Body of pancreas (tissue), 4 donors: ENCODE results near the gene TBL2. TPM values are rescaled to one million over a fixed set of nuclear protein-coding genes. Genes with fewer than 3 reads are reported as not detected.
A peak's percentile ranks its signal among the peaks of the same experiment; 100 is the strongest.

Source experiments
- ATAC-seq: fragments of 150-250 bp; one replicate; pipeline ENCODE4 v1.9.1; 2016
- DNase-seq, 4 donors: peaks; one replicate each; pipeline ENCODE4 v3.0.0-alpha.2; 2019
- H3K27ac ChIP-seq, 4 donors: fragments of 200-600 bp; sonication (generic); 1 replicate in 3 of 4; 2 replicates in 1 of 4; pipeline versions ENCODE4 v1.5.1 to v1.6.1; 2016 to 2019; ENCODE audit warnings: mild to moderate bottlenecking in 1 of 4, mixed read lengths in 1 of 4, moderate library complexity in 1 of 4
- H3K27me3 ChIP-seq, 2 donors: fragments of 200-600 bp; sonication (generic); one replicate each; pipeline ENCODE4 v1.6.0; 2016; ENCODE audit warnings: mild to moderate bottlenecking in 1 of 2
- H3K36me3 ChIP-seq, 2 donors: fragments of 200-600 bp; sonication (generic); replicated peaks in 1 of 2; 2 replicates each; pipeline ENCODE4 v1.5.1; 2016; ENCODE audit warnings: low read depth in 2 of 2; ENCODE audit not compliant: insufficient read depth in 1 of 2
- H3K4me1 ChIP-seq: fragments of 200-600 bp; sonication (generic); one replicate; pipeline ENCODE4 v1.6.0; 2016
- H3K4me3 ChIP-seq, 2 donors: fragments of 200-600 bp; sonication (generic); 1 replicate in 1 of 2; 2 replicates in 1 of 2; pipeline ENCODE4 v1.5.1; 2016 to 2019
- H3K9me3 ChIP-seq, 3 donors: fragments of 200-600 bp; sonication (generic); 1 replicate in 2 of 3; 2 replicates in 1 of 3; pipeline ENCODE4 v1.5.1; 2016
- CTCF ChIP-seq, 7 experiments: fragments of 450-650 bp in 4 of 7; fragments of 200-600 bp in 3 of 7; sonication (generic) in 3 of 7; IDR thresholded peaks; one replicate each; pipeline ENCODE4 v1.5.1; 2016 to 2019; ENCODE audit warnings: antibody characterized with exemption in 7 of 7
- POLR2A ChIP-seq, 3 donors: fragments of 450-650 bp; IDR thresholded peaks; one replicate each; pipeline ENCODE4 v1.6.1; 2016; ENCODE audit warnings: antibody characterized with exemption in 3 of 3, mild to moderate bottlenecking in 2 of 3
- WGBS, 2 donors: methylation state at CpG; one replicate each; pipeline ENCODE4 v1.1.5; 2017; 5-methylcytosine and 5-hydroxymethylcytosine counted together
- intact Hi-C: fragments of 100-400 bp; cut with DNase I; formaldehyde crosslinking; loops from one replicate; pipeline ENCODE4 v1.15.1; 2023
- total RNA-seq, 2 donors: library from RNA; depleted of rRNA; stranded (reverse); fragments of >200 nt; gene quantifications; one replicate each; pipeline ENCODE4 v1.1.0, GENCODE V29; 2016

TBL2 gene
- total RNA-seq, 2 donors from 2014 or later, result 25.9 to 30.7 TPM

- Histone ChIP-seq H3K27ac (peak within 1 kb of the TSS; percentile 89 to 98 (median 93)), H3K4me1 (peaks cover 38% of the 10 kb centered on the region), H3K36me3 (no peaks in the 10 kb centered on the region), H3K9me3 (no peaks in the 10 kb centered on the region), H3K27me3 (no peaks in the 10 kb centered on the region), H3K4me3 (peak within 1 kb of the TSS; percentile 81 to 91)
- intact Hi-C loops, result no loop called here
- TF ChIP-seq CTCF (IDR thresholded peaks at IDR 0.05) (peak in 4 of 7 experiments; percentile 25 to 57 (median 42)), POLR2A (IDR thresholded peaks at IDR 0.05) (peak; percentile 57 to 75 (median 73))
- 0% methylated on average over 19 to 53 of the region's 71 CpGs for WGBS, 2 donors
- ATAC-seq, result peak; percentile 98
- peak; percentile 98 for DNase-seq
These were observed 56.1 kb downstream of the TBL2 start, which contains the start of gene BAZ1B for GRCh38 chr7:73522105-73522872. BAZ1B (minus strand) TSS chr7:73522293; CDS start chr7:73521933, 360 bp downstream.

DNA sequence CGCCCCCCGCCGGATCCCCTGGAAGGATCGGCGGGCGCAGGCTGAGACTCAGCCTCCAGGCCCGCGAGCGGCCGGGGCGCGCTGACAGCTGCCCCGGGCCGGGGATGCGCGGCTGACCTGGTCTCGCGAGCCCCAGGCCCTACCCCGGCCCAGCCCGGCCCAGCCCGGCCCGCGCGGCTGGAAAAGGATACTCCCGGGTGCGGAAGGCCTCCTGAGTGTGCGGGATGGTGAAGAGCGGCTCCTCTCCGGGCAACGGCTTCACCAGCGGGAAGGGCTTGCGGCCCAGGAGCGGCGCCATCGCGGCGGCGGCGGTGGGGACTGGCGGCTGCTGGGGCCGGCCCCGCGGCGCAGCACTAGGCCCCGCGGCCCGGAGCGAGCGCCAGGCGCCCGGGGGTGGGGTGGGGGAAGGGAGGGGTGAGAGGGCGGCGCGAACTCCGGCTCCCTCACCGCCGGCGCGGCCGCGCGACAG is 56.7 kb downstream of the TBL2 start:
- H3K4me1 ChIP-seq, result peaks cover 38% of the 10 kb centered on the region
- 1% methylated on average over 43 of the region's 62 CpGs; no CpG with 5 or more reads in 1 of the 2 donors for WGBS, 2 donors
- peak; percentile 64 for ATAC-seq

GRCh38 chr7:73520673-73521635 is 57.4 kb downstream of the TBL2 start:
- H3K4me3 ChIP-seq, result peak overlapping the region; percentile 81 to 91
- no peak for TF ChIP-seq POLR2A (IDR thresholded peaks at IDR 0.05)
- TF ChIP-seq CTCF (IDR thresholded peaks at IDR 0.05), result no peak
- H3K27me3 ChIP-seq, result no peaks in the 10 kb centered on the region
- WGBS, 2 donors, result 0 to 1% methylated on average over 33 to 36 of the region's 36 CpGs
- intact Hi-C loops, result no loop called here
- DNase-seq (peak in 1 of 4 donors; percentile 15), ATAC-seq (no peak)
- H3K36me3 ChIP-seq, result no peaks in the 10 kb centered on the region
- H3K27ac ChIP-seq, result peak overlapping the region; percentile 89 to 98 (median 93)
- H3K4me1 ChIP-seq, result peaks cover 38% of the 10 kb centered on the region
- H3K9me3 ChIP-seq, result no peaks in the 10 kb centered on the region

More for the DNA sequence above, 56.7 kb downstream of the TBL2 start:
- TF ChIP-seq CTCF (IDR thresholded peaks at IDR 0.05) (no peak), POLR2A (IDR thresholded peaks at IDR 0.05) (no peak)
- peak overlapping the region; percentile 81 to 91 for H3K4me3 ChIP-seq
- H3K36me3 ChIP-seq, result no peaks in the 10 kb centered on the region
- no peaks in the 10 kb centered on the region for H3K27me3 ChIP-seq
- peak overlapping the region; percentile 89 to 98 (median 93) for H3K27ac ChIP-seq
- intact Hi-C loops, result no loop called here
- DNase-seq, result peak in 1 of 4 donors; percentile 49
- no peaks in the 10 kb centered on the region for H3K9me3 ChIP-seq

DNA sequence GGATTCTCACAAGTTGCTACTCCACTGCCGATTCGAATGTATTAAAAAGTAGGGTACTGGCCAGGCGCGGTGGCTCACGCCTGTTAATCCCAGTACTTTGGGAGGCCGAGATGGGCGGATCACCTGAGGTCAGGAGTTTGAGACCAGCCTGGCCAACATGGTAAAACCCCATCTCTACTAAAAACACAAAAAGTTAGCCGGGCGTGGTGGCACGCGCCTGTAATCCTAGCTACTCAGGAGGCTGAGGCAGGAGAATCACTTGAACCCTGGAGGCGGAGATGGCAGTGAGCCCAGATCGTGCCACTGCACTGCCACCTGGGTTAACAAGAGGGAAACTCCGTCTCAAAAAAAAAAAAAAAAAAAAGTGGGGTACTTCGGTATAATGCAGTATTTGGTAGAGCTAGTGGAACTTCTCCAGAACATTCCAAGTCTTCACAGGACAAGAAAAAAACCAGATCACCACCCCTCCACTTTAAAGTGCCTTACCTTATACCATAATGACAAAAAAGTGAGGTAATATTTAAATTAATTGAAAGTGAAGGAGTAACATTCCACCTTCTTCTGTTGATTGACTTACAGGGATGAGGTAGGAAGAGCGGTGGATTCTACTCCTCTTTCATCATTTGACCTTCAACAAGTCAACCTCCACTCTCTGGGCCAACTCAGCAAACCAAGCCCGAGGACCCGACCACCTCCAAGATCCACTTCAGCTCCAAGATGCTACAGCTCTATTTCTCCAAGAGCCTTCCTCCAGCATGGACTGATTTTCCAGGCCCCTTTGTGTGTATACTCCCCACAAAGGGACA is 58.3 kb downstream of the TBL2 start:
- intact Hi-C loops, result no loop called here
- H3K4me1 ChIP-seq, result peaks cover 38% of the 10 kb centered on the region

More for the DNA sequence above, 58.3 kb downstream of the TBL2 start:
- no peaks in the 10 kb centered on the region for H3K27me3 ChIP-seq
- no peak overlapping the region for H3K4me3 ChIP-seq
- DNase-seq (peak in 1 of 4 donors; percentile 15), ATAC-seq (no peak)
- no peak for TF ChIP-seq POLR2A (IDR thresholded peaks at IDR 0.05)
- TF ChIP-seq CTCF (IDR thresholded peaks at IDR 0.05), result no peak
- peaks cover 0 to 2% of the 10 kb centered on the region in 2 donors for H3K36me3 ChIP-seq
- H3K27ac ChIP-seq, result peak overlapping the region; percentile 30 to 98 (median 90)
- WGBS, 2 donors, result 54 to 59% methylated on average over 15 to 18 of the region's 18 CpGs
- no peaks in the 10 kb centered on the region for H3K9me3 ChIP-seq
